Testis (tissue), 3 donors: ENCODE measurements around the gene NPC1L1. TPM values are rescaled to one million over a fixed set of nuclear protein-coding genes. Genes with fewer than 3 reads are reported as not detected.

Source experiments
- DNase-seq: peaks from one replicate; pipeline ENCODE4 v3.0.0-alpha.2; 2019
- H3K27ac ChIP-seq, 2 donors: fragments of 200-600 bp; sonication (generic); one replicate each; pipeline ENCODE4 v1.5.1; 2019
- H3K27me3 ChIP-seq: fragments of 200-600 bp; sonication (generic); one replicate; pipeline ENCODE4 v1.5.1; 2019
- H3K36me3 ChIP-seq: fragments of 200-600 bp; sonication (generic); one replicate; pipeline ENCODE4 v1.5.1; 2017; ENCODE audit warnings: low read depth; ENCODE audit errors: missing control alignments
- H3K4me1 ChIP-seq: fragments of 200-600 bp; sonication (generic); one replicate; pipeline ENCODE4 v1.5.1; 2019
- H3K4me3 ChIP-seq, 2 donors: fragments of 200-600 bp; sonication (generic); one replicate each; pipeline ENCODE4 v1.5.1; 2017 to 2019
- H3K9me3 ChIP-seq: fragments of 200-600 bp; sonication (generic); one replicate; pipeline ENCODE4 v1.5.1; 2017
- POLR2A ChIP-seq: fragments of 450-650 bp; IDR thresholded peaks from one replicate; pipeline ENCODE4 v1.6.1; 2017; ENCODE audit warnings: antibody characterized with exemption, mild to moderate bottlenecking, moderate library complexity
- WGBS, 2 donors: methylation state at CpG; one replicate each; pipeline ENCODE4 v1.1.5; 2018; 5-methylcytosine and 5-hydroxymethylcytosine counted together
- intact Hi-C: fragments of 100-400 bp; cut with DNase I; formaldehyde crosslinking; loops from one replicate; pipeline ENCODE4 v1.15.1; 2023; ENCODE audit warnings: low total_unique reads
- polyA plus RNA-seq: library from polyadenylated mRNA; stranded (reverse); fragments of 350-450 nt; fragmentation: Illumina TruSeq; extraction: RNeasy Lipid Tissue Mini Kit (QIAGEN cat#74804); gene quantifications from one replicate; pipeline ENCODE4 v1.2.3, GENCODE V29; 2014; ENCODE audit warnings: low read depth, low replicate concordance; ENCODE audit not compliant: insufficient read depth
- total RNA-seq, 2 donors: library from RNA; depleted of rRNA; stranded (reverse); fragments of >200 nt; gene quantifications; one replicate each; pipeline ENCODE4 v1.2.3, GENCODE V29; 2016
- TF ChIP-seq, protein P1 (sequence below), 3 experiments: fragments of 450-650 bp in 2 of 3; fragments of 200-600 bp in 1 of 3; sonication (generic) in 1 of 3; IDR thresholded peaks; one replicate each; pipeline ENCODE4 v1.5.1; 2016 to 2019; ENCODE audit warnings: antibody characterized with exemption in 3 of 3, mild to moderate bottlenecking in 2 of 3, moderate library complexity in 1 of 3

The NPC1L1 gene
- total and polyA plus RNA-seq, 3 donors from 2014 or later = 0.37 to 0.83 (median 0.55) TPM

DNA sequence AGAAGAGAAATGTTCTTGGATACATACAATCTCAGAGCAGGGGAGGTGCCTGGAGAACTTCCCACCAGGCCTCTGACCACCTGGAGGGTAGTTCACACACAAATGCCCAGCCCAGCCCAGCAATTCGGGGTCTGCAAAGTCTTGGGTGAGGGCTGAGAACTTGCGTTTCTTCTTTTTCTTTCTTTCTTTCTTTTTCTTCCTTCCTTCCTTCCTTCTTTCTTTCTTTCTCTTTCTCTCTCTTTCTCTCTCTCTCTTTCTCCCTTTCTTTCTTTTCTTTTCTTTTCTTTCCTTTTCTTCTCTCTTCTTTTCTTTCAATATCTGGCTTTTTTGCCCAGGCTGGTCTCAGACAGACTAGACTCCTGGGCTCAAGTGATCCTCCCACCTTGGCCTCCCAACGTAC is 22.4 kb downstream of the NPC1L1 start:
- H3K4me3 ChIP-seq = no peak overlapping the region
- no peaks in the 10 kb centered on the region for H3K36me3 ChIP-seq
- TF ChIP-seq, protein P1, sequence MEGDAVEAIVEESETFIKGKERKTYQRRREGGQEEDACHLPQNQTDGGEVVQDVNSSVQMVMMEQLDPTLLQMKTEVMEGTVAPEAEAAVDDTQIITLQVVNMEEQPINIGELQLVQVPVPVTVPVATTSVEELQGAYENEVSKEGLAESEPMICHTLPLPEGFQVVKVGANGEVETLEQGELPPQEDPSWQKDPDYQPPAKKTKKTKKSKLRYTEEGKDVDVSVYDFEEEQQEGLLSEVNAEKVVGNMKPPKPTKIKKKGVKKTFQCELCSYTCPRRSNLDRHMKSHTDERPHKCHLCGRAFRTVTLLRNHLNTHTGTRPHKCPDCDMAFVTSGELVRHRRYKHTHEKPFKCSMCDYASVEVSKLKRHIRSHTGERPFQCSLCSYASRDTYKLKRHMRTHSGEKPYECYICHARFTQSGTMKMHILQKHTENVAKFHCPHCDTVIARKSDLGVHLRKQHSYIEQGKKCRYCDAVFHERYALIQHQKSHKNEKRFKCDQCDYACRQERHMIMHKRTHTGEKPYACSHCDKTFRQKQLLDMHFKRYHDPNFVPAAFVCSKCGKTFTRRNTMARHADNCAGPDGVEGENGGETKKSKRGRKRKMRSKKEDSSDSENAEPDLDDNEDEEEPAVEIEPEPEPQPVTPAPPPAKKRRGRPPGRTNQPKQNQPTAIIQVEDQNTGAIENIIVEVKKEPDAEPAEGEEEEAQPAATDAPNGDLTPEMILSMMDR (IDR thresholded peaks at IDR 0.05) = no peak
- no peak for TF ChIP-seq POLR2A
- no peaks in the 10 kb centered on the region for H3K9me3 ChIP-seq
- H3K27me3 ChIP-seq = no peaks in the 10 kb centered on the region
- 71 to 76% methylated on average over 3 of the region's 3 CpGs for WGBS, 2 donors
- no peaks in the 10 kb centered on the region for H3K4me1 ChIP-seq
- DNase-seq = no peak
- H3K27ac ChIP-seq = no peak overlapping the region
- intact Hi-C loops = no loop called here

DNA sequence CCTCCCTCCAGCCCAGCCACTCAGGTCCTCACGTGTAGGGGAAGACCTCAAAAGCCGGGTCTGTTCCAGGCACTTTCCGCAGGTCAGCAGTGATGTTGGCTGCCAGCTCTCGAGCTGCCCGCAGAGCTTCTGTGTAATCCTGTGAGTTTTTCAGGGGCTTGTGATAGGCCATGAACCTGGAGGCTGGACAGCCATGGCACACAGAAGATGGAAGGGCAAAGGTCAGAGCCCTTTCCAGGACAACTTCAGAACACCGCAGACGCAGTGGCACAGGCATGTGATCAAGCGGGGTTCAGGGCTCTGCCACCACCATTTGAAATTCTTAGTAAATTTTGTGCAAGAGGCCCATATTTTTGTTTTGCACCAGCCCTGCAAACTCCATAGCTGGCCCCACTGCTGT is 24.0 kb downstream of the NPC1L1 start:
- Histone ChIP-seq H3K36me3 (no peaks in the 10 kb centered on the region), H3K4me1 (no peaks in the 10 kb centered on the region), H3K4me3 (no peak overlapping the region), H3K27ac (no peak overlapping the region), H3K9me3 (no peaks in the 10 kb centered on the region), H3K27me3 (no peaks in the 10 kb centered on the region)
- intact Hi-C loops = no loop called here
- TF ChIP-seq, protein P1 (IDR thresholded peaks at IDR 0.05) = no peak
- no peak for TF ChIP-seq POLR2A
- DNase-seq = no peak
- WGBS, 2 donors = 86 to 94% methylated on average over 8 of the region's 8 CpGs

DNA sequence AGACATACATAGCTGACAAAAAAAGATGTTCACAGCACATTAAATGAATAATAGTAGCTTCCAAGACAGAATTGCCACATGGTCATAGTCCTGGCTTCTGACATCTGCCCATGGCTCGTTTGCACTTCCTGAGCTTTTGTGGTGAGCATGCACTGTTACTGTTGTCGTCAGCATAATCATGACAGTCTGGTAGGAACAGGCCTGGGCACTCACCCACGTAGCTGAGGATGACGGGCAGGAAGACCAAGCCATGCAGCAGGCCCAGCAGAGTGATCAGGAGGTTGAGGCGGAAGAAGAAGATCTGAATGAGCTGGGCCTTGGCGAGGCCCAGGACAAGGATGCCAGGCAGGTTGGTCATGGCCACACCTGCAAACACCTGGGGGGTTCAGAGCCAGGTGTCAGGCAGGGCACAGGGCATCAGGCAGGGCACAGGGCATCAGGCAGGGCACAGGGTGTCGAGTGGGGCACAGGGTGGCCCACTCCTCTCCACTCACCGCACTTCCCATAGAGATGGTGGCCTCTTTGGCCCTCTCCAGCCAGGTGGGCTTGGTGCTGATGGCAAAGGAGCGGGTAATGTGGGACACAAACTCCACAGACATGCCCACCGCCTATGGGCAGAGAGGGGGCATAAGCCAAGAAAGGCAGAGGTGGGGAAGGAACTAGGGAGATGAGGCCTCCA is 25.4 kb downstream of the NPC1L1 start:
- intact Hi-C loops = no loop called here
- no peaks in the 10 kb centered on the region for H3K27me3 ChIP-seq
- H3K36me3 ChIP-seq = no peaks in the 10 kb centered on the region
- H3K4me1 ChIP-seq = no peaks in the 10 kb centered on the region
- H3K9me3 ChIP-seq = no peaks in the 10 kb centered on the region
- 81 to 86% methylated on average over 7 to 10 of the region's 10 CpGs for WGBS, 2 donors
- no peak overlapping the region for H3K27ac ChIP-seq
- DNase-seq = no peak
- TF ChIP-seq, protein P1 (IDR thresholded peaks at IDR 0.05) = no peak
- TF ChIP-seq POLR2A = no peak
- H3K4me3 ChIP-seq = no peak overlapping the region

DNA sequence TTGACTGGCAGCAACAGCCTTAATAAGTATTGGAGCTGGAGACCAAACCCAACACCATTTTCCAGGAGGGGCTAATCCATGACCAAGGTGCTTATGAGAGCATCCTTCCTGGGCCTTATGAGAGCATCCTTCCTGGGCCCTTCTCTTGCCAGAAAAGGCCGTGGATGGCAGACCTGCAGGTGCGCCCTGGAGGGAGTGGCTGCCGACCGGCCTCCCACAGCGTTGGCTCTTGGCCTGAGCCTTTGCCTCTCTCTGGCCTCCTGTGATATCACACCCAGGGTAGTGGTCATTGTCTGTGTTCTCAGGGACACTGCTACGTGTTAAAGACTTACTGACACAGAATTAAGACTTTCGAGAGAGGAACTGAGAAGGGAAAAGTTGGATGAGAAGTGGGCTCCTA is 28.4 kb downstream of the NPC1L1 start:
- no peak for TF ChIP-seq POLR2A
- TF ChIP-seq, protein P1 (IDR thresholded peaks at IDR 0.05) = no peak

DNA sequence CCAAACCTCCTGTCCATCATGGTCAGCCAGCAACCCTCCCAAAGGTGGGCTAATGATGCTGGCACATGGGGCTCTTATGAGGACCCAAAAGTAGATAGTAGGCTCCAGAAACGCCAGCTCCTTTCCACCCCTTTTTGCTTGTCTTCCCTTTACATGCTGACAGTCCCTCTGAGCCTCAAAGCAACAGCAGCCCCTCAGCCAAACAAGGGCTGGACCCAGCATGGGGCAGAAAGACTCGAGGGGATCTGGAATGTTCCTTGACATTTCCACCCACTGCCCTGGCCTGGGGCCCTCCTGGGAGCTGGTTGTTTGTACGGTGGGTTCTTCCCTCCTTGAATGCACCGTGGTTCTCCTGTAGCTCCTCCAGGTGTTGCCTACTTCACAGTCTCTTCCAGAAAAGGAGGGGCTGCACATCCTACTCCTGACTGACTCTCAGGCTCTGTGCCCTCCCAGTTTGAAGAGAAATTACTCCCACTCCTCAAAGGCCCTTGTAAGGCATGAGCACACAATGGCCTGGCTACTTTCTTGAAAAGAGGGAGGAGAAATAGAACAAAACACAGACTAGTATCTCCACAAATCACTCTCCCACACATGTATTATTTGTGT is 29.2 kb downstream of the NPC1L1 start:
- Histone ChIP-seq H3K36me3 (no peaks in the 10 kb centered on the region), H3K4me1 (no peaks in the 10 kb centered on the region), H3K4me3 (no peak overlapping the region), H3K27me3 (no peaks in the 10 kb centered on the region), H3K9me3 (no peaks in the 10 kb centered on the region), H3K27ac (no peak overlapping the region)
- TF ChIP-seq, protein P1 (IDR thresholded peaks at IDR 0.05) = no peak
- no peak for TF ChIP-seq POLR2A
- intact Hi-C loops = no loop called here
- no peak for DNase-seq
- 54 to 75% methylated on average over 4 of the region's 4 CpGs for WGBS, 2 donors

More for the DNA sequence above, 28.4 kb downstream of the NPC1L1 start:
- no peak overlapping the region for H3K27ac ChIP-seq
- H3K4me3 ChIP-seq = no peak overlapping the region
- no peaks in the 10 kb centered on the region for H3K36me3 ChIP-seq
- no peaks in the 10 kb centered on the region for H3K9me3 ChIP-seq
- intact Hi-C loops = no loop called here
- H3K27me3 ChIP-seq = no peaks in the 10 kb centered on the region
- H3K4me1 ChIP-seq = no peaks in the 10 kb centered on the region
- no peak for DNase-seq
- 89% methylated on average over 7 of the region's 7 CpGs for WGBS, 2 donors
